BJ (cell line): ENCODE results near the gene DPPA5. TPM values are rescaled to one million over a fixed set of nuclear protein-coding genes. Genes with fewer than 3 reads are reported as not detected.

Experiments used
- CTCF ChIA-PET: fragments of 350-600 bp; formaldehyde crosslinking; extraction: SDS; loops from one replicate; lab custom pipeline; 2021; ENCODE audit warnings: antibody characterized with exemption, inconsistent platforms; lab: Yijun Ruan, JAX
- POLR2A ChIA-PET: fragments of 300-600 bp; sonication (Branson Sonifier 250); formaldehyde crosslinking; extraction: SDS; loops from one replicate; lab custom pipeline; 2021; ENCODE audit warnings: antibody characterized with exemption; lab: Charles Lee
- DNase-seq: peaks from one replicate; pipeline ENCODE4 v3.0.0-alpha.2; 2011; ENCODE audit warnings: low read depth
- H3K27me3 ChIP-seq: 2 replicates; pipeline ENCODE4 v1.6.0; 2011; ENCODE audit warnings: low read length; ENCODE audit not compliant: control insufficient read depth, insufficient read depth
- H3K36me3 ChIP-seq: 2 replicates; pipeline ENCODE4 v1.5.1; 2011; ENCODE audit warnings: low read length; ENCODE audit not compliant: control insufficient read depth, insufficient read depth
- H3K4me3 ChIP-seq: 2 replicates; pipeline ENCODE4 v1.5.1; 2011; ENCODE audit warnings: low read depth, mild to moderate bottlenecking, control low read depth, low read length
- polyA plus RNA-seq: library from polyadenylated mRNA; depleted of rRNA; stranded (reverse); fragments of >200 nt; gene quantifications from 2 replicates; pipeline ENCODE4 v1.2.3, GENCODE V29; 2011
- TF ChIP-seq, protein P1 (sequence below): IDR thresholded peaks from 2 replicates; pipeline ENCODE4 v1.5.1; 2011; ENCODE audit warnings: low read depth, mild to moderate bottlenecking, control low read depth, inconsistent platforms, low read length, moderate library complexity; ENCODE audit not compliant: insufficient read depth

Gene DPPA5
- polyA plus RNA-seq, 1 experiment: not detected

DNA sequence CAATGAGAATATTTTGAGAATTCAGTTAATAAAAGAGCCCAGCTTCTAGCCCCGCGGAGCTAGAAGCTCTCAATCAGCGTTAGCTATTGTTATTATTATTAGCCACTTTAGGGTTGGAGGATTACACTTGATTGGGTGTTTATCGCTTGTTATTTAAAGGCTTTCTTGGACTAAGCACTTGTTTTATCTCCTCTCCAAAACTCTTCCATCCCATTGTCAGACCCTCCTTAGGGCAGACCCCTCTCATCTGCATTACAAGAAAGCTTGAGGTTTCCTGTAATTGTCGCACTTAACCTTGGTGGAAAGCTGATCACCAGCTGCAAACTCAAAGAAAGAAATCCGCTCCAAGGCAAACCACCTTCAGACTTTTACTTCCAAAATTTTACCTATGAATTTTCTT, 4.8 kb downstream of the DPPA5 start:
- peaks cover 14% of the 10 kb centered on the region for H3K27me3 ChIP-seq
- ChIA-PET CTCF (no interaction called here), POLR2A (no interaction called here)
- TF ChIP-seq, protein P1, sequence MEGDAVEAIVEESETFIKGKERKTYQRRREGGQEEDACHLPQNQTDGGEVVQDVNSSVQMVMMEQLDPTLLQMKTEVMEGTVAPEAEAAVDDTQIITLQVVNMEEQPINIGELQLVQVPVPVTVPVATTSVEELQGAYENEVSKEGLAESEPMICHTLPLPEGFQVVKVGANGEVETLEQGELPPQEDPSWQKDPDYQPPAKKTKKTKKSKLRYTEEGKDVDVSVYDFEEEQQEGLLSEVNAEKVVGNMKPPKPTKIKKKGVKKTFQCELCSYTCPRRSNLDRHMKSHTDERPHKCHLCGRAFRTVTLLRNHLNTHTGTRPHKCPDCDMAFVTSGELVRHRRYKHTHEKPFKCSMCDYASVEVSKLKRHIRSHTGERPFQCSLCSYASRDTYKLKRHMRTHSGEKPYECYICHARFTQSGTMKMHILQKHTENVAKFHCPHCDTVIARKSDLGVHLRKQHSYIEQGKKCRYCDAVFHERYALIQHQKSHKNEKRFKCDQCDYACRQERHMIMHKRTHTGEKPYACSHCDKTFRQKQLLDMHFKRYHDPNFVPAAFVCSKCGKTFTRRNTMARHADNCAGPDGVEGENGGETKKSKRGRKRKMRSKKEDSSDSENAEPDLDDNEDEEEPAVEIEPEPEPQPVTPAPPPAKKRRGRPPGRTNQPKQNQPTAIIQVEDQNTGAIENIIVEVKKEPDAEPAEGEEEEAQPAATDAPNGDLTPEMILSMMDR: no peak
- no peaks in the 10 kb centered on the region for H3K36me3 ChIP-seq
- H3K4me3 ChIP-seq: no peak overlapping the region
- no peak for DNase-seq

- DNase-seq: no peak
- Histone ChIP-seq H3K4me3 (no peak overlapping the region), H3K27me3 (peaks cover 16% of the 10 kb centered on the region), H3K36me3 (no peaks in the 10 kb centered on the region)
- TF ChIP-seq, protein P1: no peak
- CTCF ChIA-PET: no interaction called here
- POLR2A ChIA-PET: no interaction called here
These were observed 5.4 kb downstream of the DPPA5 start for GRCh38 chr6:73348550-73349204.

- TF ChIP-seq, protein P1: no peak
- DNase-seq: no peak
- Histone ChIP-seq H3K27me3 (peaks cover 2% of the 10 kb centered on the region; the same call in 1 of the 2 replicates), H3K4me3 (no peak overlapping the region), H3K36me3 (no peaks in the 10 kb centered on the region)
- CTCF ChIA-PET: no interaction called here
- POLR2A ChIA-PET: no interaction called here
These were observed 10.9 kb downstream of the DPPA5 start for GRCh38 chr6:73343164-73343563.

DNA sequence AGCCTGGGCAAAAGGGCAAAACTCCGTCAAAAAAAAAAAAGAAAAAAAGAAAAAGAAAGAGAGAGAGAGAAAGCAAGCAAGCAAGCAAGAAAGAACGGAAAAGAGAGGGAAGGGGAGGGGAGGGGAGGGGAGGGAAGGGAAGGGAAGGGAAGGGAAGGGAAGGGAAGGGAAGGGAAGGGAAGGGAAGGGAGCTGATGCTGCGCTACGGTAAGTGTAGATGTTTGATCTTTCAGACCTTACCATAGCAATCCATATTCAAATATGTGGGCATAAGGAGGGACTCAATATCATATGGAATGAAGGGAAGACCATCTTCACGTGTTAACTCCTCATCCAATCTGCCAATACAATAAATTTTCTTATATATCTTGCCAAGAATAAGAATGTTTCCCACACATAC, 11.9 kb downstream of the DPPA5 start:
- H3K4me3 ChIP-seq: no peak overlapping the region
- TF ChIP-seq, protein P1: no peak
- no peaks in the 10 kb centered on the region for H3K36me3 ChIP-seq
- ChIA-PET POLR2A (no interaction called here), CTCF (interaction anchor here (1.0 kb wide), 1 partner anchor 16 kb away, joined by 4 read pairs; no protein-coding TSS in a partner anchor)
- DNase-seq: no peak
- peaks cover 1% of the 10 kb centered on the region; the same call in 1 of the 2 replicates for H3K27me3 ChIP-seq

DNA sequence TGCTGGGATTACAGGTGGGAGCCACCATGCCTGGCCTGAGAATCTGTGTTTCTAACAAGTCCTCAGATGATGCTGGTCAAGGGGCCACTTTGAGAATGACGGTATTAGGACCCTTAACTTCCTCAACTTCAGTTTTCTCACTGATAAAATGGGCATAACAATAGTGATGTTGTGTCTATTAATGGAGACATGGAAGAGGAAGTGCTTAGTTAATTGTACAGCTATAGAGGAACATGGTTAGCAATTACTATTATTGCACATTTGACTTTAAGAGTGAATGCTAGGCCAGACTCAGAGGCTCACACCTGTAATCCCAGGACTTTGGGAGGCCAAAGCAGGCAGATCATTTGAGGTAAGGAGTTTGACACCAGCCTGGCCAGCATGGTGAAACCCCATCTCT, 12.7 kb downstream of the DPPA5 start:
- TF ChIP-seq, protein P1: no peak
- CTCF ChIA-PET: interaction anchor here (1.0 kb wide), 1 partner anchor 15 kb away, joined by 4 read pairs; no protein-coding TSS in a partner anchor
- Histone ChIP-seq H3K4me3 (no peak overlapping the region), H3K36me3 (no peaks in the 10 kb centered on the region), H3K27me3 (peaks cover 1% of the 10 kb centered on the region; the same call in 1 of the 2 replicates)
- no peak for DNase-seq
- POLR2A ChIA-PET: no interaction called here
